ENCODE data around the gene MID1.

The MID1 gene

GRCh38 chrX:10571260-10571659 is 49.1 kb downstream of the MID1 start:
- DNase-seq, result no peak

- DNase-seq, result no peak
Measured at GRCh38 chrX:10570601-10571000, 49.8 kb downstream of the MID1 start.

- DNase-seq, result no peak
Measured at GRCh38 chrX:10569946-10570345, 50.4 kb downstream of the MID1 start.

GRCh38 chrX:10568428-10568827 is 52.0 kb downstream of the MID1 start:
- no peak for DNase-seq

GRCh38 chrX:10567136-10567535 is 53.2 kb downstream of the MID1 start:
- DNase-seq, result no peak

GRCh38 chrX:10566716-10567097 is 53.7 kb downstream of the MID1 start:
- DNase-seq, result no peak

- DNase-seq, result no peak
Measured at GRCh38 chrX:10564484-10564883, 55.9 kb downstream of the MID1 start.

- DNase-seq, result no peak
Measured at GRCh38 chrX:10557166-10557565, 63.2 kb downstream of the MID1 start.

GRCh38 chrX:10556405-10556804 is 64.0 kb downstream of the MID1 start:
- DNase-seq, result no peak

- peak; percentile 56 for DNase-seq
Measured at GRCh38 chrX:10555846-10556245, 64.5 kb downstream of the MID1 start.

- DNase-seq, result no peak
Measured at GRCh38 chrX:10554612-10555270, 65.6 kb downstream of the MID1 start.

- no peak for DNase-seq
Measured at GRCh38 chrX:10549280-10549679, 71.1 kb downstream of the MID1 start.

- DNase-seq, result no peak
Measured at GRCh38 chrX:10548688-10549087, 71.7 kb downstream of the MID1 start.

- no peak for DNase-seq
Measured at GRCh38 chrX:10545882-10546281, 74.5 kb downstream of the MID1 start.

GRCh38 chrX:10542586-10542985 is 77.8 kb downstream of the MID1 start:
- DNase-seq, result no peak

GRCh38 chrX:10538831-10539230 is 81.6 kb downstream of the MID1 start:
- DNase-seq, result no peak

GRCh38 chrX:10537308-10537707 is 83.1 kb downstream of the MID1 start:
- DNase-seq, result no peak

- no peak for DNase-seq
Measured at GRCh38 chrX:10536744-10537143, 83.6 kb downstream of the MID1 start.

GRCh38 chrX:10534611-10535010 is 85.8 kb downstream of the MID1 start:
- DNase-seq, result no peak

GRCh38 chrX:10533696-10534365 is 86.6 kb downstream of the MID1 start:
- no peak for DNase-seq

- DNase-seq, result no peak
Measured at GRCh38 chrX:10531927-10532326, 88.5 kb downstream of the MID1 start.

GRCh38 chrX:10529344-10529743 is 91.0 kb downstream of the MID1 start:
- peak; percentile 15 for DNase-seq

- no peak for DNase-seq
Measured at GRCh38 chrX:10526451-10526850, 93.9 kb downstream of the MID1 start.

- no peak for DNase-seq
Measured at GRCh38 chrX:10525381-10526120, 94.8 kb downstream of the MID1 start.
